GM19324 (cell line): ENCODE results near the gene CUX1.
"Not testable (repeated sequence)": the region's sequence is repeated elsewhere in the genome, so short reads cannot be mapped to it uniquely, and the experiment has no call there.

Experiments
- ATAC-seq: cut with Tn5 transposase; IDR thresholded peaks from one replicate; pipeline ENCODE4 v1.9.1; 2021; ENCODE audit warnings: mild to moderate bottlenecking, moderate library complexity; ENCODE audit not compliant: unreplicated experiment, low FRiP score

The CUX1 gene

GRCh38 chr7:101972627-101973026, 155.2 kb downstream of the CUX1 start:
- no peak for ATAC-seq

- no peak for ATAC-seq
These were observed 155.7 kb downstream of the CUX1 start for GRCh38 chr7:101973130-101973529.

GRCh38 chr7:101974393-101974792, 157.0 kb downstream of the CUX1 start:
- no peak for ATAC-seq

- ATAC-seq: no peak
These were observed 157.6 kb downstream of the CUX1 start for GRCh38 chr7:101975046-101975445.

- ATAC-seq: no peak
These were observed 159.0 kb downstream of the CUX1 start for GRCh38 chr7:101976411-101976810.

GRCh38 chr7:101977249-101977648, 159.8 kb downstream of the CUX1 start:
- ATAC-seq: no peak

GRCh38 chr7:101978683-101979082, 161.3 kb downstream of the CUX1 start:
- no peak for ATAC-seq

GRCh38 chr7:101983147-101983811, 165.9 kb downstream of the CUX1 start:
- no peak for ATAC-seq

GRCh38 chr7:101984133-101984879, 166.9 kb downstream of the CUX1 start:
- no peak for ATAC-seq

- no peak for ATAC-seq
These were observed 167.9 kb downstream of the CUX1 start for GRCh38 chr7:101985057-101985902.

GRCh38 chr7:101985903-101986734, 168.7 kb downstream of the CUX1 start:
- no peak for ATAC-seq

GRCh38 chr7:101987494-101987893, 170.1 kb downstream of the CUX1 start:
- no peak for ATAC-seq

GRCh38 chr7:101988060-101988459, 170.6 kb downstream of the CUX1 start:
- not testable (repeated sequence) for ATAC-seq

- ATAC-seq: no peak
These were observed 171.1 kb downstream of the CUX1 start for GRCh38 chr7:101988513-101988912.

- ATAC-seq: no peak
These were observed 171.7 kb downstream of the CUX1 start for GRCh38 chr7:101989101-101989500.

- peak; percentile 84 for ATAC-seq
These were observed 173.5 kb downstream of the CUX1 start for GRCh38 chr7:101990811-101991418.

- ATAC-seq: no peak
These were observed 174.4 kb downstream of the CUX1 start for GRCh38 chr7:101991860-101992259.

- ATAC-seq: no peak
These were observed 175.9 kb downstream of the CUX1 start for GRCh38 chr7:101993311-101993710.

- ATAC-seq: no peak
These were observed 177.7 kb downstream of the CUX1 start for GRCh38 chr7:101995121-101995520.

- no peak for ATAC-seq
These were observed 178.8 kb downstream of the CUX1 start for GRCh38 chr7:101996131-101996691.
